Neural progenitor cell (in vitro differentiated cells): Measurements from ENCODE around the gene FILIP1. TPM values are rescaled to one million over a fixed set of nuclear protein-coding genes. Genes with fewer than 3 reads are reported as not detected.

ENCODE experiments used
- DNase-seq: peaks from one replicate; pipeline ENCODE4 v3.0.0-alpha.2; 2016; ENCODE audit warnings: low spot score
- H2AFZ ChIP-seq: fragments of 200-600 bp; sonication (generic); replicated peaks from 2 replicates; pipeline ENCODE4 v1.6.1; 2016; ENCODE audit warnings: antibody characterized with exemption
- H3F3A ChIP-seq: fragments of 200-600 bp; sonication (generic); 2 replicates; pipeline ENCODE4 v1.6.1; 2016; ENCODE audit warnings: antibody characterized with exemption, low read depth
- H3K27ac ChIP-seq: fragments of 200-600 bp; sonication (generic); 2 replicates; pipeline ENCODE4 v1.5.1; 2016; ENCODE audit warnings: mild to moderate bottlenecking
- H3K27me3 ChIP-seq: fragments of 200-600 bp; sonication (generic); 2 replicates; pipeline ENCODE4 v1.6.1; 2016; ENCODE audit warnings: mild to moderate bottlenecking, moderate library complexity
- H3K36me3 ChIP-seq: fragments of 200-600 bp; sonication (generic); 2 replicates; pipeline ENCODE4 v1.5.1; 2016
- H3K4me1 ChIP-seq: fragments of 200-600 bp; sonication (generic); 2 replicates; pipeline ENCODE4 v1.6.1; 2016; ENCODE audit warnings: mixed run types
- H3K4me2 ChIP-seq: fragments of 200-600 bp; sonication (generic); 2 replicates; pipeline ENCODE4 v1.6.1; 2016
- H3K4me3 ChIP-seq: fragments of 200-600 bp; sonication (generic); 2 replicates; pipeline ENCODE4 v1.5.1; 2016
- H3K79me2 ChIP-seq: fragments of 200-600 bp; sonication (generic); 2 replicates; pipeline ENCODE4 v1.6.1; 2016; ENCODE audit warnings: low read depth
- H3K9ac ChIP-seq: fragments of 200-600 bp; sonication (generic); 2 replicates; pipeline ENCODE4 v1.6.1; 2016
- H3K9me3 ChIP-seq: fragments of 200-600 bp; sonication (generic); 2 replicates; pipeline ENCODE4 v1.5.1; 2016; ENCODE audit warnings: low read depth
- H4K20me1 ChIP-seq: fragments of 200-600 bp; sonication (generic); 2 replicates; pipeline ENCODE4 v1.6.1; 2016; ENCODE audit warnings: low read depth
- H3K27ac Mint-ChIP-seq: 3 replicates; pipeline ENCODE4 v1.8.0; 2021; ENCODE audit warnings: mixed read lengths
- H3K27me3 Mint-ChIP-seq: 2 replicates; pipeline ENCODE4 v1.8.0; 2022; ENCODE audit warnings: low read depth, mild to moderate bottlenecking, inconsistent platforms, moderate library complexity, mixed read lengths; ENCODE audit not compliant: insufficient read depth
- H3K36me3 Mint-ChIP-seq: 3 replicates; pipeline ENCODE4 v1.8.0; 2021; ENCODE audit warnings: mixed read lengths
- H3K4me1 Mint-ChIP-seq: 3 replicates; pipeline ENCODE4 v1.8.0; 2021; ENCODE audit warnings: mixed read lengths
- H3K4me3 Mint-ChIP-seq: 3 replicates; pipeline ENCODE4 v1.8.0; 2021; ENCODE audit warnings: mild to moderate bottlenecking, moderate library complexity, mixed read lengths
- H3K9me3 Mint-ChIP-seq: 3 replicates; pipeline ENCODE4 v1.8.0; 2020; ENCODE audit warnings: mixed read lengths
- CTCF ChIP-seq: fragments of 200-600 bp; sonication (generic); IDR thresholded peaks from 2 replicates; pipeline ENCODE4 v1.5.1; 2017; ENCODE audit warnings: antibody characterized with exemption, mild to moderate bottlenecking
- EZH2 ChIP-seq: fragments of 200-600 bp; sonication (generic); IDR thresholded peaks from 2 replicates; pipeline ENCODE4 v1.6.1; 2017; ENCODE audit warnings: antibody characterized with exemption, mild to moderate bottlenecking, moderate library complexity
- EZH2phosphoT487 ChIP-seq: fragments of 200-600 bp; sonication (generic); IDR thresholded peaks from 2 replicates; pipeline ENCODE4 v1.6.1; 2017; ENCODE audit warnings: antibody characterized with exemption
- total RNA-seq: library from RNA; depleted of rRNA; stranded (reverse); fragments of >200 nt; gene quantifications from 2 replicates; pipeline ENCODE4 v1.2.3, GENCODE V29; 2015; ENCODE audit warnings: low replicate concordance

Gene FILIP1
- total RNA-seq, result 17.8 and 22.6 TPM in 2 replicates

GRCh38 chr6:75493400-75494064 is at the start of gene FILIP1:
TSS of gene FILIP1 (minus strand) at chr6:75493800. CDS start at chr6:75414972, 78,828 bp downstream.
- H3K9me3 ChIP-seq, result no peaks in the 10 kb centered on the region
- TF ChIP-seq CTCF (no peak), EZH2phosphoT487 (no peak), EZH2 (no peak)
- no peaks in the 10 kb centered on the region for H3K79me2 ChIP-seq
- no peak within 1 kb of the TSS for H3K9ac ChIP-seq
- Mint-ChIP-seq H3K4me3 (no peak within 1 kb of the TSS), H3K4me1 (peaks cover 22% of the 10 kb centered on the region), H3K27ac (peak within 1 kb of the TSS; percentile 34), H3K36me3 (no peaks in the 10 kb centered on the region), H3K9me3 (no peaks in the 10 kb centered on the region), H3K27me3 (no peaks in the 10 kb centered on the region)
- H3K27me3 ChIP-seq, result no peaks in the 10 kb centered on the region
- peak within 1 kb of the TSS; percentile 67 for H3K4me2 ChIP-seq
- no peaks in the 10 kb centered on the region for H4K20me1 ChIP-seq
- peak within 1 kb of the TSS; percentile 90 for H2AFZ ChIP-seq
- H3K4me1 ChIP-seq, result peaks cover 22% of the 10 kb centered on the region
- peaks cover 12% of the 10 kb centered on the region for H3F3A ChIP-seq
- peak within 1 kb of the TSS; percentile 7 for H3K4me3 ChIP-seq
- peak; percentile 72 for DNase-seq
- H3K27ac ChIP-seq, result peak within 1 kb of the TSS; percentile 64
- H3K36me3 ChIP-seq, result no peaks in the 10 kb centered on the region

GRCh38 chr6:75543311-75543710 is 49.7 kb upstream of the FILIP1 start:
- no peak overlapping the region for H3K9ac ChIP-seq
- no peaks in the 10 kb centered on the region for H3K36me3 ChIP-seq
- H3K79me2 ChIP-seq, result no peaks in the 10 kb centered on the region
- no peak overlapping the region for H3K4me3 ChIP-seq
- H3K27me3 ChIP-seq, result no peaks in the 10 kb centered on the region
- no peak overlapping the region for H3K4me3 Mint-ChIP-seq
- no peaks in the 10 kb centered on the region for H3F3A ChIP-seq
- no peaks in the 10 kb centered on the region for H3K9me3 Mint-ChIP-seq
- no peaks in the 10 kb centered on the region for H3K27me3 Mint-ChIP-seq
- H3K9me3 ChIP-seq, result no peaks in the 10 kb centered on the region
- H3K4me2 ChIP-seq, result no peak overlapping the region
- no peak for TF ChIP-seq EZH2
- TF ChIP-seq EZH2phosphoT487, result no peak
- TF ChIP-seq CTCF, result no peak
- H2AFZ ChIP-seq, result no peak overlapping the region
- no peaks in the 10 kb centered on the region for H4K20me1 ChIP-seq
- no peak overlapping the region for H3K27ac Mint-ChIP-seq
- no peak overlapping the region for H3K27ac ChIP-seq
- H3K4me1 Mint-ChIP-seq, result peaks cover 2% of the 10 kb centered on the region
- no peaks in the 10 kb centered on the region for H3K36me3 Mint-ChIP-seq
- DNase-seq, result no peak
- no peaks in the 10 kb centered on the region for H3K4me1 ChIP-seq

GRCh38 chr6:75539136-75539535 is 45.5 kb upstream of the FILIP1 start:
- no peaks in the 10 kb centered on the region for H3K36me3 Mint-ChIP-seq
- no peaks in the 10 kb centered on the region for H4K20me1 ChIP-seq
- no peak overlapping the region for H3K9ac ChIP-seq
- H3K4me1 Mint-ChIP-seq, result no peaks in the 10 kb centered on the region
- no peaks in the 10 kb centered on the region for H3K27me3 Mint-ChIP-seq
- TF ChIP-seq CTCF, result no peak
- no peak for TF ChIP-seq EZH2phosphoT487
- no peak for TF ChIP-seq EZH2
- no peak overlapping the region for H3K27ac Mint-ChIP-seq
- H3K4me1 ChIP-seq, result no peaks in the 10 kb centered on the region
- no peak overlapping the region for H3K4me3 ChIP-seq
- H3F3A ChIP-seq, result no peaks in the 10 kb centered on the region
- H3K4me3 Mint-ChIP-seq, result no peak overlapping the region
- no peaks in the 10 kb centered on the region for H3K9me3 ChIP-seq
- no peaks in the 10 kb centered on the region for H3K79me2 ChIP-seq
- no peak overlapping the region for H3K27ac ChIP-seq
- H2AFZ ChIP-seq, result no peak overlapping the region
- no peak overlapping the region for H3K4me2 ChIP-seq
- no peaks in the 10 kb centered on the region for H3K9me3 Mint-ChIP-seq
- H3K27me3 ChIP-seq, result no peaks in the 10 kb centered on the region
- H3K36me3 ChIP-seq, result no peaks in the 10 kb centered on the region
- DNase-seq, result no peak
